H1 (cell line): Measurements from ENCODE around the gene DIP2B.

Source experiments
- ATF3 ChIP-seq: IDR thresholded peaks from 2 replicates; pipeline ENCODE4 v1.6.1; 2011; ENCODE audit warnings: low read depth, mild to moderate bottlenecking, low read length; ENCODE audit not compliant: insufficient read depth
- CTCF ChIP-seq, 3 experiments: IDR thresholded peaks; 1 replicate in 2 of 3; 2 replicates in 1 of 3; pipeline versions ENCODE4 v1.5.1 to v1.6.1; 2011; ENCODE audit warnings: low read length in 3 of 3, mild to moderate bottlenecking in 3 of 3, inconsistent platforms in 2 of 3, low read depth in 1 of 3, moderate library complexity in 1 of 3; ENCODE audit not compliant: insufficient read depth in 1 of 3; ENCODE audit errors: control extremely low read depth in 1 of 3
- EGR1 ChIP-seq: IDR thresholded peaks from 2 replicates; pipeline ENCODE4 v1.6.1; 2011; ENCODE audit warnings: low read depth, low read length, borderline replicate concordance
- EZH2 ChIP-seq: fragments of 200-600 bp; sonication (generic); IDR thresholded peaks from 2 replicates; pipeline ENCODE4 v1.7.1; 2012; ENCODE audit warnings: low read depth, mild to moderate bottlenecking, moderate library complexity, low read length, inconsistent platforms; ENCODE audit not compliant: severe bottlenecking
- GABPA ChIP-seq: IDR thresholded peaks from 2 replicates; pipeline ENCODE4 v1.6.1; 2011; ENCODE audit warnings: mild to moderate bottlenecking, low read length, moderate library complexity, borderline replicate concordance; ENCODE audit not compliant: insufficient read depth
- KDM5A ChIP-seq: fragments of 200-600 bp; IDR thresholded peaks from 2 replicates; pipeline ENCODE4 v1.7.1; 2012; ENCODE audit warnings: mild to moderate bottlenecking, low read length, inconsistent platforms, mixed read lengths
- MAX ChIP-seq: IDR thresholded peaks from 2 replicates; pipeline ENCODE4 v1.6.1; 2012; ENCODE audit warnings: inconsistent platforms
- NANOG ChIP-seq: IDR thresholded peaks from 2 replicates; pipeline ENCODE4 v1.6.1; 2011; ENCODE audit warnings: low read length, low read depth, mild to moderate bottlenecking, inconsistent platforms; ENCODE audit not compliant: insufficient read depth, poor library complexity, severe bottlenecking
- POLR2A ChIP-seq, 2 experiments: IDR thresholded peaks; 1 replicate in 1 of 2; 2 replicates in 1 of 2; pipeline ENCODE4 v1.6.1; 2011; ENCODE audit warnings: low read depth in 2 of 2, low read length in 2 of 2, mild to moderate bottlenecking in 2 of 2; ENCODE audit errors: control extremely low read depth in 1 of 2
- POLR2AphosphoS5 ChIP-seq: IDR thresholded peaks from 2 replicates; pipeline ENCODE4 v1.6.1; 2011; ENCODE audit warnings: low read depth, low read length

DNA sequence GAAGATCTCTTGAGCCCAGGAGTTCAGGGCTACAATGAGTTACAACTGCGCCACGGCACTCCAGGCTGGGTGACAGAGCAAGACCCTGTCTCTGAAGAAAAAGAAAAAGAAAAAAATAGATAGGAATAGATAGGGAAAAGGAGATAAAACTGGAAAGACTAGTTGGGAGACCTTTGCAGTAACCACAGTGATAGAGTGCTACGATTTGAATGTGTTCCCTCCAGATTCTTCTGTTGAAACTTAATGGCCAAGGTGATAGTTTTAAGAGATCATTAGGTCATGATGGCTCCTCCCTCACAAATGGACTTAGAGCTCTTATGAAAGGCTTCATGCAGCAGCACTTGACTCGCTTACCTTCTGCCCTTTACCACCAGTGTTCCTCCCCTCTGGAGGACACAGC lies 245.6 kb downstream of the DIP2B start:
- TF ChIP-seq ATF3 (no peak), GABPA (no peak), POLR2A (IDR thresholded peaks at IDR 0.05; ENCODE audit: control extremely low read depth in 1 of 2, low read depth in 2 of 2, low read length in 2 of 2) (no peak), CTCF (IDR thresholded peaks at IDR 0.05; ENCODE audit: control extremely low read depth in 1 of 3, insufficient read depth in 1 of 3, low read depth in 1 of 3, low read length in 3 of 3) (no peak), EGR1 (no peak), KDM5A (no peak), MAX (no peak), NANOG (no peak), EZH2 (no peak), POLR2AphosphoS5 (no peak)
